ENCODE results near the gene PCAT6. TPM values are rescaled to one million over a fixed set of nuclear protein-coding genes. Genes with fewer than 3 reads are reported as not detected.

The PCAT6 gene
- total RNA-seq, 1 donor from 2014 or later = 0.40 TPM

DNA sequence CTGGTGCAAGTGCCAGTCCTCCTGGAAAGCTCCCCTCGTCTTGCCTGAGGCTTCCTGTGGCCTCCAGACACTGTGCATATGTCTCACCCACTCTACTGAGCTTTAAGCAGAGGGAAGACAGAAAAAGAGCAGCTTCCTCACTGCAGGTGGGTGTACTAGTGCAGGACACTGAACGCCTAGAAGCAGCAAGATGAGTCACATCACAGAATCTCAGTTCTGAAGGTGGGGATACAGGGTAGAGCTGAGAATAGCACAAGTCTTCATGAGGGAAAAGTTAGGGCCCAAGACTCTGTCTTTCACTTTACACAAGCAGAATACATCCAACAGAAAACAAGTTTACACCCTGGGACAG is 37.4 kb downstream of the PCAT6 start:
- DNase-seq (ENCODE audit: low read depth) = no peak

DNA sequence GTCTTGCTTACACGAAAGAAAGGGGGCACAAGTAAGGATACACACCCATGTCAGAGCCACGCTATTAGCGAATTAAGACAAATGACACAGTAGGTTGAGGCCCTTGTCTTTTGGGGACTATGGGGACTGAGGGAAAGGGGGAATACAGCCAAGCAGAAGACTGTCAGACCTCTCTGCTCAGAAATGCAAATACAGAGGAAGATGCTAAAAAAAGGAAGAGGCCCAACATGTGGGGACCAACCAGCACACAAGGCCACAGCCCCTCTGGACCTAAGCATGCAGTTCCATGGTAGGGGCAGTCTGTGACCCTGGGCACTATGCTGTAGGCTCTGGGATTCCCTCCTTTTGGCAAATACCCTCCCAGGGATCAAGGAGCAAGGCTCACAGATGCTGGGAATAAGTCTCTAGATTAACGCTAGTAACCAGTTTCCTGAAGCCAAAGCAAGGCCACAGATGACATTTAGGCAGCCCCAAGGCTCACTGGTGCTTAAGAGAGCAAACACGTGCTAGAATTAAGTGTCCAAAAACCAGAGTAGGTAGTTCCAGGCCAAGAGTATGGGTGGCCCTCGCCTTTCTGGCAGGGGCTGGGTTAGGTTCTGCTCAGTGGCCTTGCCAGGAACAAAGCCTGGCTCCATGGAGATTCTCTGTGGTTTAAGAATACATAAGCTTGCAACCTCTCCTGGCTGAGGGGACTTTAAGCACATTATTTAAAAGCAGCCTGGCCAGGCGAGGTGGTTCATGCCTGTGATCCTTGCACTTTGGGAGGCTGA is 40.0 kb downstream of the PCAT6 start:
- DNase-seq (ENCODE audit: low read depth) = no peak

DNA sequence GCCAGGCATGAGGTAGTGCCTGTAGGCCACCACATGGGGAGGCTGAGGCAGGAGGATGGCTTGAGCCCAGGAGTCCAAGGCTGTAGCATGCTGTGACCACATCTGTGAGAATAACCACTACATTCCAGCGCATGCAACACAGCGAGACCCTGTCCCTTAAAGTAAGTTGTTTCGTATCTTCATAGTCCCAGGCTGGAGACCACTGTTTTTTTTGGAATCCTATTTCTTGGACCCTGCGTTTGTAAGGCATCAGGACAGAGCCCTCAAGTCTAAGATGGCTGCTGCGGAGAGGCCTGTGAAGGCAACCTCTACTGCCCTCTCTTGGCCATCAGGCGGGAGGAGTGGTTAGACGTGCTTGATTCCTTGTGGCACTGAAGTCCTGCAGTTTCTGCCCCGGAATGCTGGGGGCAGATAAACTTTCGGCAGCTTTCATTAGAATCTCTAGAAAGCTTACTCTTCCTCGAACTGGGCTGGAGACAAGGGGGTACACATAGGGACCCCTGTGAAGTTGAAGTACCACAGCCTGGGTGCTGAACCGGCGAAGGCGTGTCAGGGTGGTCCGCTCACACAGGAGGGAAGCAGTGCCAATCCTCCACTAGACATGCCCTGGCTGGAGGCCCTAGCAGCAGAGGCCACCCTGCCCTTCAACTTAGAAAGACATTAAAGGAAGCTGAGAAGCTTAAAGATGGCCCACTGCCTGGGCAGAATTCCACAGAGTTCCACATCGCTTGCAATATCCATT is 41.6 kb downstream of the PCAT6 start:
- DNase-seq (ENCODE audit: low read depth) = peak; percentile 44

DNA sequence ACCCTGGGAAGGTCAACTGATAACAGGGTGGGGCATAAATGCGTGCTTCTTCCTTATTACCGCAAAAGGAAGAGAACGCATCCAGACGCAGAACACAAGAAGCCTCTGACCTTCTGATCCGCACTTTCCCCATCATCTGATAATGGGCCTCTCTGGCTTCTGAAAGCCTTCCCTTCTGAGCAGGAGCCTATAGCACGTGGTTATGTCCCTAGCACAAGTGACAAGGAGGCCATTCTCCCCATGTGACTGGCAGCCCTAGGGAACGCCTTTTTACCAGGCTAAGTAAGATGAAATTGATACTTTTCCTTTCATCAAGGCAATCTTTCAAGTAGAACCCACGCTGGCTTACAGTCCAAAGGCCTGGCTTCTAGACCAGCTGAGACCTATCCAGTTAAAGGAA is 44.0 kb downstream of the PCAT6 start:
- no peak for DNase-seq (ENCODE audit: low read depth)

DNA sequence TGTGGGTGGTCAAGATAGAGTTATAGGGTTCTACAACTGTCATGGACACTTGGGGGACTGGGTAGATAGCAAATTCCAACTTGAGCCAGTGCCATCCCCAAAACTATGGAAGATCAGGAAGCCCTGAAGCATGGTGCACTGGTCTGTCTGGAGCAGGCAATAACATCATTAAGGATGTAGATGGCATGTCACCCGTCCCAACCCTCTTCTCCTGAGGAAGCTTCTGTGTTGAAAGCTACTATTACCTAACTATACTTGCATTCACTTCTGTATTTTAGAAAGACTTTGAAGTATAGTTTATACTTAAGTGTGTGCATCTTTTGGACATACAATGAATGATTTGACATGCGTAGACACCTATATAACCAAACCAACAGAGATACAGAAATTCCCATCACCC is 45.3 kb downstream of the PCAT6 start:
- no peak for DNase-seq (ENCODE audit: low read depth)

DNA sequence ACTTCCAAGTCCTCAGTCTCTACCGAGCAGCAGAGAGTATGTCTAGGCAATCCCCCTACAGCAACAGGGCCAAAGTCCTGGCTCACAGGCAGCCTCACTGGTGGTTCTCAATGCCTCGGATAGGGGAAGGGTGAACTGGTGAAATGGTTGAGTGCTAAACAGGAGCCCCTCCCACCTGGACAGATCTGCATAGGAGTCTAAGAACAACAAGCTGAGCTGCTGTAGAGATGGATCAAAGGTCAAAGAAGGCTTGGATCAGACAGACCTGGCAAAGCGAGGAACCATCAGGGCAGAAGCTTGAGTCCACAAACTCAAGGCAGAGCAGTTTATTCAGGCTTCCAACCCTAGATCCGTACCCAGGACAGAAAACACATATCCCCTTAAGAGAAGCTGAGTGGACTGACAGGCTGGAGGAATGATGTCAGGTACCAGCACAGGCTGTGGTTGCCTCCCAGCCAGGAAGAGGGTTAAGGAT is 46.4 kb downstream of the PCAT6 start:
- DNase-seq (ENCODE audit: low read depth) = no peak

DNA sequence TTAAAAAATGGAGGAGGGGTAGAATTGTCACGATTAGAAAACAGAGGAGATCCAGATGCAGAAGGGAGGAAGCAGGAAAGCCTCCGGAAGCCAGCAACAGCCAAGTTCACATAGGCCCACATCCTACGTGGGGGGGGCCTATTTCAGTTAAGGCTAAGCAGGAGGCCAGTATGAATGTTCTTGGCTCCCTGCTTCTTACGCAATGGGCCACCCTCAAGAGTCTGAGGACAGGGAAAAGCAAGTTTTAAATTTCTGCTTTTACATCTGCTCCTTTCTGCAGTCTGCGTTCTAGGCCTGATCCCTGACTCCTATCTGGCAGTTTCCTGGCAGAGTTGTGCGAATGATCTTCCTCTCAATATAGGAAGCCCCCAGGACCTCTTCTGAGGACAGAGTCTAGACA is 47.6 kb downstream of the PCAT6 start:
- peak; percentile 24 for DNase-seq (ENCODE audit: low read depth)

DNA sequence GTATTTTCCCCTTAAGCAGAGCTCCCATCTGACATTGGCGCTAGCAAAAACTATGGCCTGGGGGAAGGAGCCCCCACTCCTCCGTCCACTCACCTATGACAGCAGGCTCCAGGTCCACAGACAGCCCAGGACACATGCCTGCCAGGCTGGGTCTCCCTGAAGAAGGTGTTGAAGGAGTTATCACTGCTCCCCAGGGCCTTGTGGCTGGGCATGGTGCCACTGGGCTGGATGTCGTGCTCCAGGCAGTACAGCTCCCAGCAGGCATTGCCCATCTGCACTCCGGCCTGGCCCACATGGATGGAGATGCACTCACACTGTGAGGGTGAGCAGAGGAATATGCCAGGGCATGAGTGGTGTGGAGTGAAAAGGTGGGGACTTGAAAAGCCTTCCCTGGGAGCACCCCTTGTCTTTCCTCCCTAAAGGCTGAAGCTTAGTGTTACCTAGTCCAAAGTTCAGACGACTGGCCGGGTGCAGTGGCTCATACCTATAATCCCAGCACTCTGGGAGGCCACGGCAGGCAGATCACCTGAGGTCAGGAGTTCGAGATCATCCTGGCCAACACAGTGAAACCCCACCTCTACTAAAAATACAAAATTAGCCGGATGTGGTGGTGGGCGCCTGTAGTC is 48.1 kb downstream of the PCAT6 start:
- no peak for DNase-seq (ENCODE audit: low read depth)

DNA sequence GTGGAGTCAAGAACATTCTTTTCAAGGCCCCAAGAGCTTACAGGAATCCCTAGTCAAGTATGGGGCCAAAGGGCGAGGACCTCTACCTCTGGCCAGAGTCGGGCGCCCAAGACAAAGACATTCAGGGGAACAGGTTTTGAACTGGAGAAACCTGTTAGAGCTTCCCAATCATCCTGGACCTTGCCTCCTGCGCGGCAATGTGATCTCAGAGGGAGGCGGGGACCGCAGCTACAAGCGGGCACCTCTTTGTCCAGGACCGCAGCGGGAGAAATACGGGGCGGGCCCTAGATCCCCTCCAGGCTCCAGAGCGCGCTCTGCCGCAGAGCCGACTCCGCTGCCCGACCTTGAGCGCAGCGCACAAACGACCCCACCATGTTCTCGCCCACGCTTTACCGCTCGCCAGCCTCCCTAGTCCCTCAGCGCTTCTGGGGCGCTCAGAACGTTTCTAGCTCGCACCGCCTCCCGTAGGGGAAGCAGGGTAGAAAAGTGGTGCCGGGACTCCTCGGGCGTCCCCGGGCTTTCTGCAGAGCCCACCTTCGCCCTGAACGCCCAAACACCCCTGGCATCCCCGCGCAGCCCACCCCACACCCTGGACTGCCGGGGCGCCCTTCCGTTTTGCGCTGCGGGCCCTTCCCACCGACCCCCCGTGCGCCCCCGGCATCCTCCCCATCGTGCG is 50.1 kb downstream of the PCAT6 start:
- peak; percentile 29 for DNase-seq (ENCODE audit: low read depth)

Other genes starting within 250 kb of the PCAT6 start
- gene SYT2, start 100.5 kb upstream of the PCAT6 start, total RNA-seq = 0.05 TPM in 1 of 2 replicates, not detected in the other
- 76.6 and 183 TPM in 2 replicates for gene KDM5B, start 2.5 kb upstream of the PCAT6 start, total RNA-seq
- 3.3 and 7.1 TPM in 2 replicates for gene RABIF, start 78.2 kb downstream of the PCAT6 start, total RNA-seq
- gene KLHL12, start 116.3 kb downstream of the PCAT6 start, total RNA-seq = 31.8 and 40.6 TPM in 2 replicates
- gene ADIPOR1, start 147.4 kb downstream of the PCAT6 start, total RNA-seq = 97.1 and 107 TPM in 2 replicates
- 35.4 and 47.2 TPM in 2 replicates for gene CYB5R1, start 156.3 kb downstream of the PCAT6 start, total RNA-seq
- 77.8 and 136 TPM in 2 replicates for gene TMEM183A, start 196.4 kb downstream of the PCAT6 start, total RNA-seq
- 1.6 and 12.4 TPM in 2 replicates for gene PPFIA4, start 215.5 kb downstream of the PCAT6 start, total RNA-seq